ENCODE data around the gene PEAK1. TPM values are rescaled to one million over a fixed set of nuclear protein-coding genes. Genes with fewer than 3 reads are reported as not detected.

Gene PEAK1
- total RNA-seq, 1 experiment from 2014 or later: 25.9 TPM

GRCh38 chr15:77138167-77138522, 281.8 kb downstream of the PEAK1 start:
- DNase-seq (ENCODE audit: low spot score): no peak

- no peak for DNase-seq (ENCODE audit: low spot score)
Measured at GRCh38 chr15:77135181-77135580, 284.7 kb downstream of the PEAK1 start.

GRCh38 chr15:77130315-77130930, 289.5 kb downstream of the PEAK1 start:
- no peak for DNase-seq (ENCODE audit: low spot score)

GRCh38 chr15:77127626-77128025, 292.3 kb downstream of the PEAK1 start:
- DNase-seq (ENCODE audit: low spot score): no peak

GRCh38 chr15:77126529-77127326, 293.2 kb downstream of the PEAK1 start:
- DNase-seq (ENCODE audit: low spot score): no peak

GRCh38 chr15:77123854-77124253, 296.1 kb downstream of the PEAK1 start:
- no peak for DNase-seq (ENCODE audit: low spot score)

- no peak for DNase-seq (ENCODE audit: low spot score)
Measured at GRCh38 chr15:77122576-77122975, 297.3 kb downstream of the PEAK1 start.

GRCh38 chr15:77121599-77121998, 298.3 kb downstream of the PEAK1 start:
- DNase-seq (ENCODE audit: low spot score): no peak

- DNase-seq (ENCODE audit: low spot score): no peak
Measured at GRCh38 chr15:77120576-77120975, 299.3 kb downstream of the PEAK1 start.

- DNase-seq (ENCODE audit: low spot score): no peak
Measured at GRCh38 chr15:77119446-77119845, 300.5 kb downstream of the PEAK1 start.

GRCh38 chr15:77118882-77119321, 301.0 kb downstream of the PEAK1 start:
- peak; percentile 90 for DNase-seq (ENCODE audit: low spot score)

- DNase-seq (ENCODE audit: low spot score): no peak
Measured at GRCh38 chr15:77115179-77115578, 304.7 kb downstream of the PEAK1 start.

GRCh38 chr15:77112838-77113504, 306.9 kb downstream of the PEAK1 start:
- DNase-seq (ENCODE audit: low spot score): peak; percentile 12

GRCh38 chr15:77111789-77112188, 308.1 kb downstream of the PEAK1 start:
- no peak for DNase-seq (ENCODE audit: low spot score)

GRCh38 chr15:77107531-77108355, 312.2 kb downstream of the PEAK1 start:
- peak; percentile 80 for DNase-seq (ENCODE audit: low spot score)

- DNase-seq (ENCODE audit: low spot score): no peak
Measured at GRCh38 chr15:77107068-77107467, 312.8 kb downstream of the PEAK1 start.

GRCh38 chr15:77104155-77104554, 315.7 kb downstream of the PEAK1 start:
- no peak for DNase-seq (ENCODE audit: low spot score)

- no peak for DNase-seq (ENCODE audit: low spot score)
Measured at GRCh38 chr15:77099741-77100463, 320.0 kb downstream of the PEAK1 start.

- DNase-seq (ENCODE audit: low spot score): no peak
Measured at GRCh38 chr15:77098572-77098971, 321.3 kb downstream of the PEAK1 start.

- DNase-seq (ENCODE audit: low spot score): no peak
Measured at GRCh38 chr15:77097921-77098320, 322.0 kb downstream of the PEAK1 start.

- DNase-seq (ENCODE audit: low spot score): no peak
Measured at GRCh38 chr15:77097248-77097721, 322.6 kb downstream of the PEAK1 start.
